CD14-positive monocyte (primary cell): ENCODE data around the gene ANP32A. TPM values are rescaled to one million over a fixed set of nuclear protein-coding genes. Genes with fewer than 3 reads are reported as not detected.

Experiments used
- DNase-seq, 3 donors: peaks; one replicate each; pipeline ENCODE4 v3.0.0-alpha.2; 2011 to 2022
- H2AFZ ChIP-seq: 2 replicates; pipeline ENCODE4 v1.6.0; 2012; ENCODE audit warnings: mild to moderate bottlenecking, low read depth, low read length, inconsistent platforms; ENCODE audit not compliant: insufficient read depth, poor library complexity, severe bottlenecking
- H3K27ac ChIP-seq, 2 donors: 1 replicate in 1 of 2; 2 replicates in 1 of 2; pipeline ENCODE4 v1.5.1; 2012 to 2013; ENCODE audit warnings: low read length in 2 of 2, control low read depth in 1 of 2, inconsistent platforms in 1 of 2, low read depth in 1 of 2, mild to moderate bottlenecking in 1 of 2
- H3K27me3 ChIP-seq, 2 donors: one replicate each; pipeline versions ENCODE4 v1.6.0 to v1.6.1; 2011 to 2013; ENCODE audit warnings: low read length in 2 of 2; ENCODE audit not compliant: control insufficient read depth in 2 of 2, insufficient read depth in 2 of 2
- H3K36me3 ChIP-seq, 2 donors: replicated peaks in 1 of 2; 1 replicate in 1 of 2; 2 replicates in 1 of 2; pipeline versions ENCODE4 v1.5.1 to v1.6.1; 2012 to 2013; ENCODE audit warnings: low read length in 2 of 2, control low read depth in 1 of 2, inconsistent platforms in 1 of 2, mild to moderate bottlenecking in 1 of 2; ENCODE audit not compliant: insufficient read depth in 2 of 2, control insufficient read depth in 1 of 2
- H3K4me1 ChIP-seq, 2 donors: 1 replicate in 1 of 2; 2 replicates in 1 of 2; pipeline versions ENCODE4 v1.5.1 to v1.6.1; 2012 to 2013; ENCODE audit warnings: low read length in 2 of 2, control low read depth in 1 of 2, inconsistent platforms in 1 of 2, mild to moderate bottlenecking in 1 of 2, moderate library complexity in 1 of 2; ENCODE audit not compliant: insufficient read depth in 2 of 2, control insufficient read depth in 1 of 2
- H3K4me2 ChIP-seq: replicated peaks from 2 replicates; pipeline ENCODE3; 2012; ENCODE audit warnings: low read length, moderate library complexity, mild to moderate bottlenecking; ENCODE audit not compliant: poor library complexity, severe bottlenecking; ENCODE audit errors: extremely low read depth
- H3K4me3 ChIP-seq, 3 experiments: fragments of 200-600 bp in 1 of 3; sonication (generic) in 1 of 3; replicated peaks in 1 of 3; 1 replicate in 2 of 3; 2 replicates in 1 of 3; pipeline ENCODE4 v1.5.1; 2011 to 2013; ENCODE audit warnings: low read length in 3 of 3, mild to moderate bottlenecking in 3 of 3, control low read depth in 2 of 3, low read depth in 2 of 3, inconsistent platforms in 1 of 3, moderate library complexity in 1 of 3
- H3K79me2 ChIP-seq: 2 replicates; pipeline ENCODE4 v1.6.0; 2012; ENCODE audit warnings: mild to moderate bottlenecking, control low read depth, inconsistent platforms, low read length, moderate library complexity; ENCODE audit not compliant: insufficient read depth
- H3K9ac ChIP-seq: 2 replicates; pipeline ENCODE4 v1.6.0; 2017; ENCODE audit warnings: low read length, mild to moderate bottlenecking; ENCODE audit not compliant: insufficient read depth, poor library complexity, severe bottlenecking
- H3K9me3 ChIP-seq, 2 donors: replicated peaks in 1 of 2; 1 replicate in 1 of 2; 2 replicates in 1 of 2; pipeline versions ENCODE4 v1.5.1 to v1.6.1; 2012 to 2013; ENCODE audit warnings: low read length in 2 of 2, control low read depth in 1 of 2; ENCODE audit not compliant: control insufficient read depth in 1 of 2, insufficient read depth in 1 of 2
- H4K20me1 ChIP-seq: 2 replicates; pipeline ENCODE4 v1.6.0; 2012; ENCODE audit warnings: mild to moderate bottlenecking, low read length, control low read depth, moderate library complexity; ENCODE audit not compliant: insufficient read depth
- H3K27ac Mint-ChIP-seq, 7 donors: one replicate each; pipeline ENCODE4 v1.8.0; 2020; ENCODE audit warnings: mild to moderate bottlenecking in 7 of 7, mixed read lengths in 7 of 7, moderate library complexity in 6 of 7, inconsistent platforms in 2 of 7
- H3K27me3 Mint-ChIP-seq, 3 donors: one replicate each; pipeline ENCODE4 v1.8.0; 2021 to 2022; ENCODE audit warnings: low read depth in 3 of 3, mild to moderate bottlenecking in 3 of 3, mixed read lengths in 3 of 3, moderate library complexity in 3 of 3, inconsistent platforms in 1 of 3
- H3K36me3 Mint-ChIP-seq, 2 donors: one replicate each; pipeline ENCODE4 v1.8.0; 2020; ENCODE audit warnings: mixed read lengths in 2 of 2, inconsistent platforms in 1 of 2, mild to moderate bottlenecking in 1 of 2
- H3K4me1 Mint-ChIP-seq: one replicate; pipeline ENCODE4 v1.8.0; 2020; ENCODE audit warnings: mild to moderate bottlenecking, mixed read lengths
- H3K4me3 Mint-ChIP-seq, 2 donors: one replicate each; pipeline ENCODE4 v1.8.0; 2020; ENCODE audit warnings: mild to moderate bottlenecking in 2 of 2, mixed read lengths in 2 of 2, moderate library complexity in 1 of 2
- H3K9me3 Mint-ChIP-seq, 7 donors: one replicate each; pipeline ENCODE4 v1.8.0; 2020 to 2022; ENCODE audit warnings: mixed read lengths in 7 of 7, mild to moderate bottlenecking in 6 of 7, moderate library complexity in 6 of 7, inconsistent platforms in 2 of 7
- CTCF ChIP-seq: fragments of 200-600 bp; IDR thresholded peaks from one replicate; pipeline ENCODE4 v1.8.0; 2022; ENCODE audit warnings: antibody characterized with exemption, mild to moderate bottlenecking
- WGBS: methylation state at CpG from one replicate; pipeline ENCODE4 v1.1.5; 2013; ENCODE audit warnings: missing lambda C conversion rate; ENCODE audit not compliant: insufficient coverage; 5-methylcytosine and 5-hydroxymethylcytosine counted together
- intact Hi-C, 2 donors: fragments of 100-400 bp; cut with micrococcal nuclease; formaldehyde crosslinking; loops; one replicate each; pipeline versions ENCODE4 v1.15.0 to v1.15.1; 2023
- polyA plus RNA-seq, 3 donors: library from polyadenylated mRNA; depleted of rRNA in 1 of 3; unstranded in 2 of 3; stranded (reverse) in 1 of 3; fragments of 300-500 nt in 2 of 3; fragments of >200 nt in 1 of 3; fragmentation: Illumina TruSeq in 2 of 3; gene quantifications; 1 replicate in 2 of 3; 2 replicates in 1 of 3; pipeline ENCODE4 v1.2.3, GENCODE V29; 2012 to 2021

Gene ANP32A
- polyA plus RNA-seq, 3 donors: 75.4 to 98.8 (median 86.8) TPM

- no peak for TF ChIP-seq CTCF
- H3K4me1 Mint-ChIP-seq: peaks cover 56% of the 10 kb centered on the region
Observed at GRCh38 chr15:68816158-68816557, 4.5 kb downstream of the ANP32A start.

GRCh38 chr15:68815598-68815997 lies 5.1 kb downstream of the ANP32A start:
- peak overlapping the region in 1 of 2 donors; percentile 97 for H3K27ac ChIP-seq
- peak overlapping the region in 1 of 3 experiments; percentile 98 for H3K4me3 ChIP-seq
- peaks cover 0 to 2% (median 0%) of the 10 kb centered on the region in 7 donors for H3K9me3 Mint-ChIP-seq
- H3K4me1 ChIP-seq: peaks cover 40 to 57% of the 10 kb centered on the region in 2 donors
- H3K27ac Mint-ChIP-seq: peak overlapping the region; percentile 15 to 96 (median 80)
- intact Hi-C loops: loop anchor here (5.0 to 10.0 kb wide), 2 partner anchors 33 to 1949 kb away; partner anchors contain the start of gene UACA (in 1 of the 2)
- H3K27me3 Mint-ChIP-seq: peaks cover 0 to 2% (median under 1%) of the 10 kb centered on the region in 3 donors
- H3K79me2 ChIP-seq: peaks cover 100% of the 10 kb centered on the region
- H3K27me3 ChIP-seq: no peaks in the 10 kb centered on the region
- H2AFZ ChIP-seq: no peak overlapping the region
- no peak for TF ChIP-seq CTCF
- WGBS: 0% methylated on average over 1 of the region's 4 CpGs
- H3K4me3 Mint-ChIP-seq: peak overlapping the region; percentile 28 to 64
- DNase-seq: peak; percentile 72 to 89 (median 75)
- H3K4me1 Mint-ChIP-seq: peaks cover 59% of the 10 kb centered on the region
- H3K9ac ChIP-seq: no peak overlapping the region
- peaks cover 5 to 9% of the 10 kb centered on the region in 2 donors for H3K36me3 Mint-ChIP-seq
- peak overlapping the region; percentile 100 for H3K4me2 ChIP-seq
- no peaks in the 10 kb centered on the region for H3K9me3 ChIP-seq
- no peaks in the 10 kb centered on the region for H3K36me3 ChIP-seq
- peaks cover 67% of the 10 kb centered on the region for H4K20me1 ChIP-seq

More at GRCh38 chr15:68816158-68816557, 4.5 kb downstream of the ANP32A start:
- Histone ChIP-seq H3K4me1 (peaks cover 40 to 57% of the 10 kb centered on the region in 2 donors), H3K36me3 (no peaks in the 10 kb centered on the region), H4K20me1 (peaks cover 62% of the 10 kb centered on the region), H3K9ac (no peak overlapping the region), H3K27ac (peak overlapping the region in 1 of 2 donors; percentile 97), H3K27me3 (no peaks in the 10 kb centered on the region), H2AFZ (no peak overlapping the region), H3K79me2 (peaks cover 100% of the 10 kb centered on the region), H3K4me3 (peak overlapping the region; percentile 92 to 98 (median 96)), H3K4me2 (peak overlapping the region; percentile 100), H3K9me3 (no peaks in the 10 kb centered on the region)
- peaks cover 0 to 2% (median 1%) of the 10 kb centered on the region in 3 donors for H3K27me3 Mint-ChIP-seq
- H3K4me3 Mint-ChIP-seq: peak overlapping the region; percentile 28 to 64
- no peak for DNase-seq
- H3K9me3 Mint-ChIP-seq: peaks cover 0 to 2% (median 0%) of the 10 kb centered on the region in 7 donors
- no CpG with 5 or more reads among the region's 4 CpGs for WGBS
- peaks cover 4 to 5% of the 10 kb centered on the region in 2 donors for H3K36me3 Mint-ChIP-seq
- H3K27ac Mint-ChIP-seq: peak overlapping the region; percentile 15 to 96 (median 80)
- intact Hi-C loops: loop anchor here (2.0 to 10.0 kb wide), 3 partner anchors 21 to 1949 kb away; partner anchors contain the start of gene UACA (in 1 of the 2)
